Pancreas (tissue), 10 donors: Measurements from ENCODE around the gene MAPK6. TPM values are rescaled to one million over a fixed set of nuclear protein-coding genes. Genes with fewer than 3 reads are reported as not detected.

Experiments used
- ATAC-seq, 4 donors: fragments of 200-7000 bp; cut with Tn5 transposase; one replicate each; pipeline versions ENCODE4 v1.8.0 to v1.9.1; 2020; ENCODE audit warnings: mild to moderate bottlenecking in 4 of 4, moderate library complexity in 4 of 4
- DNase-seq, 6 donors: peaks; one replicate each; pipeline ENCODE4 v3.0.0-alpha.2; 2020
- FAIRE-seq: peaks from 2 replicates; lab custom pipeline; 2012; peaks lifted over from hg19 to GRCh38; lab: Jason Lieb, UNC
- H3K27ac ChIP-seq, 4 donors: fragments of 200-600 bp; sonication (generic); 1 replicate in 3 of 4; 2 replicates in 1 of 4; pipeline versions ENCODE4 v1.5.0 to v1.8.0; 2020
- H3K27me3 ChIP-seq, 4 donors: fragments of 200-600 bp; one replicate each; pipeline ENCODE4 v1.8.0; 2021
- H3K36me3 ChIP-seq, 3 donors: fragments of 200-600 bp; sonication (generic) in 1 of 3; one replicate each; pipeline versions ENCODE4 v1.5.0 to v1.8.0; 2020 to 2021
- H3K4me1 ChIP-seq, 3 donors: fragments of 200-600 bp; one replicate each; pipeline ENCODE4 v1.8.0; 2021
- H3K4me3 ChIP-seq, 4 donors: fragments of 200-600 bp; sonication (generic) in 2 of 4; one replicate each; pipeline versions ENCODE4 v1.5.0 to v1.8.0; 2020 to 2021
- H3K9me3 ChIP-seq, 4 donors: fragments of 200-600 bp; one replicate each; pipeline ENCODE4 v1.8.0; 2021
- CTCF ChIP-seq, 4 donors: fragments of 200-600 bp; sonication (generic) in 3 of 4; IDR thresholded peaks; one replicate each; pipeline versions ENCODE4 v1.5.0 to v1.8.0; 2021; ENCODE audit warnings: antibody characterized with exemption in 4 of 4
- WGBS, 2 donors: extraction: QIAGEN DNeasy Blood & Tissue Kit; methylation state at CpG; one replicate each; pipeline ENCODE4 v1.1.7; 2013; 5-methylcytosine and 5-hydroxymethylcytosine counted together
- intact Hi-C, 3 donors: fragments of 100-400 bp; cut with DNase I; formaldehyde crosslinking; loops; one replicate each; pipeline versions ENCODE4 v1.11.1 to v1.14.2; 2022
- polyA plus RNA-seq, 2 donors: library from polyadenylated mRNA; stranded (reverse); fragments of 200-250 nt; gene quantifications; one replicate each; pipeline ENCODE4 v1.2.3, GENCODE V29; 2013
- total RNA-seq, 6 donors: library from RNA; stranded (reverse); fragmentation: NEBNext Ultra II Directional in 4 of 6; extraction: Animal tissue kit (Norgen Biotek cat#: 25700) in 4 of 6; gene quantifications; one replicate each; pipeline versions ENCODE4 v1.2.1 to v1.2.4, GENCODE V29; 2021 to 2023
- donor health status: healthy with polysubstance abuse.
- donor health status: DM: no; HTN: no; CAD: no; lungs with moderate emphysema.
- donor health status: DM: no; HTN: no; CAD: no.
- donor health status: control.
- donor health status: control.
- donor health status: Bipolar disorder and iron deficiency.
- donor health status: DM: yes; HTN: yes; CAD: no.
- donor health status: DM: no; HTN: no; CAD: no.
- donor health status: DM: no; HTN: no; CAD: no.
- donor health status: DM: yes; HTN: yes; CAD: no.

Gene MAPK6
- total and polyA plus RNA-seq, 8 donors, result 3.0 to 13.9 (median 10.1) TPM

GRCh38 chr15:52008698-52009434, 10.2 kb upstream of the MAPK6 start:
- DNase-seq, result no peak
- FAIRE-seq, result no peak
- no peak overlapping the region for H3K4me3 ChIP-seq
- peak overlapping the region in 1 of 4 donors; percentile 19 for H3K27ac ChIP-seq
- H3K4me1 ChIP-seq, result no peaks in the 10 kb centered on the region
- intact Hi-C loops, result no loop called here
- 51 to 54% methylated on average over 2 of the region's 2 CpGs for WGBS, 2 donors
- H3K9me3 ChIP-seq, result no peaks in the 10 kb centered on the region
- peak in 2 of 4 donors; percentile 53 to 59 for ATAC-seq
- TF ChIP-seq CTCF (IDR thresholded peaks at IDR 0.05), result no peak
- no peaks in the 10 kb centered on the region for H3K27me3 ChIP-seq
- H3K36me3 ChIP-seq, result no peaks in the 10 kb centered on the region

- TF ChIP-seq CTCF (IDR thresholded peaks at IDR 0.05), result no peak
- Histone ChIP-seq H3K36me3 (no peaks in the 10 kb centered on the region), H3K27me3 (no peaks in the 10 kb centered on the region), H3K4me3 (no peak overlapping the region), H3K4me1 (no peaks in the 10 kb centered on the region), H3K27ac (no peak overlapping the region), H3K9me3 (no peaks in the 10 kb centered on the region)
- 71 to 74% methylated on average over 14 of the region's 14 CpGs for WGBS, 2 donors
- intact Hi-C loops, result no loop called here
- FAIRE-seq (no peak), DNase-seq (peak in 1 of 6 donors; percentile 36), ATAC-seq (peak in 2 of 4 donors; percentile 26 to 36)
These were observed 8.1 kb upstream of the MAPK6 start for GRCh38 chr15:52010633-52011595.

- peak in 2 of 4 donors; percentile 54 to 62 for ATAC-seq
- no peaks in the 10 kb centered on the region for H3K27me3 ChIP-seq
- no peak overlapping the region for H3K4me3 ChIP-seq
- WGBS, 2 donors, result 39 to 42% methylated on average over 3 of the region's 3 CpGs
- DNase-seq, result no peak
- H3K9me3 ChIP-seq, result no peaks in the 10 kb centered on the region
- intact Hi-C loops, result no loop called here
- no peak for TF ChIP-seq CTCF (IDR thresholded peaks at IDR 0.05)
- H3K36me3 ChIP-seq, result no peaks in the 10 kb centered on the region
- no peaks in the 10 kb centered on the region for H3K4me1 ChIP-seq
- no peak for FAIRE-seq
- peak overlapping the region in 1 of 4 donors; percentile 10 for H3K27ac ChIP-seq
These were observed 7.3 kb upstream of the MAPK6 start for GRCh38 chr15:52011711-52012144.

GRCh38 chr15:52012210-52012609, 6.8 kb upstream of the MAPK6 start:
- ATAC-seq (no peak), DNase-seq (no peak), FAIRE-seq (no peak)
- intact Hi-C loops, result no loop called here
- Histone ChIP-seq H3K4me1 (no peaks in the 10 kb centered on the region), H3K27ac (peak overlapping the region in 1 of 4 donors; percentile 10), H3K9me3 (no peaks in the 10 kb centered on the region), H3K27me3 (no peaks in the 10 kb centered on the region), H3K36me3 (no peaks in the 10 kb centered on the region), H3K4me3 (no peak overlapping the region)
- TF ChIP-seq CTCF (IDR thresholded peaks at IDR 0.05), result no peak
- WGBS, 2 donors, result 46 to 59% methylated on average over 2 of the region's 2 CpGs
